ENCODE data around the gene MYBPC3. TPM values are rescaled to one million over a fixed set of nuclear protein-coding genes. Genes with fewer than 3 reads are reported as not detected.

The MYBPC3 gene
- total and polyA plus RNA-seq, 2 donors (not counting 3 experiments of a cell fraction or from before 2014, with no cell fraction given), result not detected

DNA sequence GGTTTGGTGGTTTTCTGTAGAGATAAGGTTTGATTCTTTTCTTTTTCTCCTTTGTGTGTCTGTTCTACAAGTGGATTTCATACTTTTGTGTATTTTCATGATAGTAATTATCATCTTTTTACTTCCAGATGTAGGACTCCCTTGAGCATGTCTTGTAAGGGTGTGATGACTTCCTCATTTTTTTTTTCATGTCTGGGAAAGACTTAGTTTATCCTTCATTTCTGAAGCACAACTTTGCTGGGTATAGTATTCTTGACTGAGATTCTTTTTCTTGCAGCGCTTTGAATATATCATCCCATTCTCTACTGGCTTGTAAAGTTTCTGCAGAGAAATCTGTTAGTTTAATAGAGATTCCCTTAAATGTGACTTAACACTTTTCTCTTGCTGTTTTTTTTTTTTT is 49.6 kb downstream of the MYBPC3 start:
- dilution Hi-C loops (cut with MboI; ENCODE audit: extremely low pct_ligation_motif_present, low sequenced_read_pairs) (no loop called here), intact Hi-C loops (cut with micrococcal nuclease) (no loop called here)
- no peak overlapping the region for H3K9ac ChIP-seq (replicated peaks; ENCODE audit: extremely low read depth, insufficient read depth, low read length)
- no peak overlapping the region for H3K4me3 ChIP-seq (replicated peaks in 1 of 3; ENCODE audit: insufficient read depth in 1 of 3, low read depth in 1 of 3, low read length in 3 of 3)
- no peaks in the 10 kb centered on the region for H3K9me3 ChIP-seq (replicated peaks; ENCODE audit: control insufficient read depth, insufficient read depth, low read length)
- H3K36me3 ChIP-seq (ENCODE audit: control insufficient read depth in 2 of 2, extremely low read depth in 1 of 2, insufficient read depth in 2 of 2, low read length in 2 of 2), result peaks cover 0 to 17% of the 10 kb centered on the region in 2 experiments
- no peaks in the 10 kb centered on the region for H4K20me1 ChIP-seq (replicated peaks; ENCODE audit: control insufficient read depth, extremely low read depth, insufficient read depth, low read length)
- H3K27ac ChIP-seq (ENCODE audit: insufficient read depth, low read depth, low read length), result no peak overlapping the region
- DNase-seq (ENCODE audit: low read depth, low spot score), result no peak
- H3K4me1 ChIP-seq (ENCODE audit: control insufficient read depth, extremely low read depth, insufficient read depth, low read length), result no peaks in the 10 kb centered on the region
- no TSS peak for BruUV-seq (replicated peaks)
- H3K27me3 ChIP-seq (ENCODE audit: control insufficient read depth in 2 of 2, insufficient read depth in 2 of 2, low read length in 2 of 2), result no peaks in the 10 kb centered on the region
- no peak overlapping the region for H3K4me2 ChIP-seq (ENCODE audit: insufficient read depth, low read length)
- ChIA-PET POLR2A (no interaction called here), CTCF (no interaction called here)
- no peaks in the 10 kb centered on the region for H3K9me1 ChIP-seq (replicated peaks; ENCODE audit: control insufficient read depth, extremely low read depth, insufficient read depth, low read length)
- no peak overlapping the region for H2AFZ ChIP-seq (ENCODE audit: low read depth, low read length)
- no peaks in the 10 kb centered on the region for H3K79me2 ChIP-seq (ENCODE audit: control insufficient read depth, insufficient read depth, low read length)
- FAIRE-seq, result no peak
- TF ChIP-seq POLR2AphosphoS5 (IDR thresholded peaks at IDR 0.05; ENCODE audit: insufficient read depth, low read depth, low read length), result no peak
- TF ChIP-seq, protein P1, sequence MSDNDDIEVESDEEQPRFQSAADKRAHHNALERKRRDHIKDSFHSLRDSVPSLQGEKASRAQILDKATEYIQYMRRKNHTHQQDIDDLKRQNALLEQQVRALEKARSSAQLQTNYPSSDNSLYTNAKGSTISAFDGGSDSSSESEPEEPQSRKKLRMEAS (IDR thresholded peaks at IDR 0.05; ENCODE audit: insufficient read depth, insufficient read length), result no peak
- TF ChIP-seq MYC (IDR thresholded peaks at IDR 0.05; ENCODE audit: low read depth, low read length), result no peak
- no peak for TF ChIP-seq FOS (IDR thresholded peaks at IDR 0.05; ENCODE audit: borderline replicate concordance, insufficient read depth, low read length)
- no peak for TF ChIP-seq EZH2 (IDR thresholded peaks at IDR 0.05; ENCODE audit: borderline replicate concordance, low read depth, low read length, severe bottlenecking)
- TF ChIP-seq, protein P2, sequence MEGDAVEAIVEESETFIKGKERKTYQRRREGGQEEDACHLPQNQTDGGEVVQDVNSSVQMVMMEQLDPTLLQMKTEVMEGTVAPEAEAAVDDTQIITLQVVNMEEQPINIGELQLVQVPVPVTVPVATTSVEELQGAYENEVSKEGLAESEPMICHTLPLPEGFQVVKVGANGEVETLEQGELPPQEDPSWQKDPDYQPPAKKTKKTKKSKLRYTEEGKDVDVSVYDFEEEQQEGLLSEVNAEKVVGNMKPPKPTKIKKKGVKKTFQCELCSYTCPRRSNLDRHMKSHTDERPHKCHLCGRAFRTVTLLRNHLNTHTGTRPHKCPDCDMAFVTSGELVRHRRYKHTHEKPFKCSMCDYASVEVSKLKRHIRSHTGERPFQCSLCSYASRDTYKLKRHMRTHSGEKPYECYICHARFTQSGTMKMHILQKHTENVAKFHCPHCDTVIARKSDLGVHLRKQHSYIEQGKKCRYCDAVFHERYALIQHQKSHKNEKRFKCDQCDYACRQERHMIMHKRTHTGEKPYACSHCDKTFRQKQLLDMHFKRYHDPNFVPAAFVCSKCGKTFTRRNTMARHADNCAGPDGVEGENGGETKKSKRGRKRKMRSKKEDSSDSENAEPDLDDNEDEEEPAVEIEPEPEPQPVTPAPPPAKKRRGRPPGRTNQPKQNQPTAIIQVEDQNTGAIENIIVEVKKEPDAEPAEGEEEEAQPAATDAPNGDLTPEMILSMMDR (IDR thresholded peaks at IDR 0.05; ENCODE audit: extremely low read depth in 1 of 2, insufficient read depth in 1 of 2, low read depth in 1 of 2, low read length in 2 of 2), result no peak
- TF ChIP-seq JUN (IDR thresholded peaks at IDR 0.05; ENCODE audit: borderline replicate concordance, insufficient read depth, insufficient read length, low read depth), result no peak
- TF ChIP-seq POLR2A (IDR thresholded peaks at IDR 0.05; ENCODE audit: low read depth, low read length), result no peak
- no peak for TF ChIP-seq GATA2 (IDR thresholded peaks at IDR 0.05; ENCODE audit: insufficient read depth, insufficient read length, low read depth, low read length)

All from endothelial cell of umbilical vein (primary cell).